IPS-15b (cell line): ENCODE data around the gene HRH2.

ENCODE experiments used
- H3K27me3 ChIP-seq: one replicate; pipeline ENCODE4 v1.6.1; 2013; ENCODE audit warnings: low read length; ENCODE audit not compliant: control insufficient read depth, insufficient read depth
- H3K36me3 ChIP-seq: one replicate; pipeline ENCODE4 v1.6.1; 2013; ENCODE audit warnings: low read length; ENCODE audit not compliant: control insufficient read depth, insufficient read depth
- H3K4me1 ChIP-seq: one replicate; pipeline ENCODE4 v1.6.1; 2013; ENCODE audit warnings: mild to moderate bottlenecking, low read length; ENCODE audit not compliant: control insufficient read depth, insufficient read depth
- H3K4me3 ChIP-seq: one replicate; pipeline ENCODE4 v1.5.1; 2013; ENCODE audit warnings: low read depth, low read length
- H3K9ac ChIP-seq: one replicate; pipeline ENCODE4 v1.6.1; 2013; ENCODE audit warnings: low read depth, mild to moderate bottlenecking, low read length
- H3K9me3 ChIP-seq: one replicate; pipeline ENCODE4 v1.6.1; 2013; ENCODE audit warnings: mild to moderate bottlenecking, low read length; ENCODE audit not compliant: control insufficient read depth, insufficient read depth

Gene HRH2

GRCh38 chr5:175696139-175696854 lies 38.4 kb downstream of the HRH2 start:
- Histone ChIP-seq H3K9me3 (no peaks in the 10 kb centered on the region), H3K27me3 (no peaks in the 10 kb centered on the region), H3K4me3 (no peak overlapping the region), H3K9ac (no peak overlapping the region), H3K36me3 (no peaks in the 10 kb centered on the region), H3K4me1 (no peaks in the 10 kb centered on the region)

GRCh38 chr5:175696855-175697198 lies 39.0 kb downstream of the HRH2 start:
- Histone ChIP-seq H3K9me3 (no peaks in the 10 kb centered on the region), H3K4me3 (no peak overlapping the region), H3K9ac (no peak overlapping the region), H3K36me3 (no peaks in the 10 kb centered on the region), H3K27me3 (no peaks in the 10 kb centered on the region), H3K4me1 (no peaks in the 10 kb centered on the region)

- H3K9me3 ChIP-seq: no peaks in the 10 kb centered on the region
- no peak overlapping the region for H3K4me3 ChIP-seq
- no peaks in the 10 kb centered on the region for H3K36me3 ChIP-seq
- no peak overlapping the region for H3K9ac ChIP-seq
- H3K4me1 ChIP-seq: no peaks in the 10 kb centered on the region
- H3K27me3 ChIP-seq: no peaks in the 10 kb centered on the region
These were observed 40.0 kb downstream of the HRH2 start for GRCh38 chr5:175697846-175698245.

- Histone ChIP-seq H3K4me3 (no peak overlapping the region), H3K9ac (no peak overlapping the region), H3K4me1 (no peaks in the 10 kb centered on the region), H3K36me3 (no peaks in the 10 kb centered on the region), H3K9me3 (no peaks in the 10 kb centered on the region), H3K27me3 (no peaks in the 10 kb centered on the region)
These were observed 40.7 kb downstream of the HRH2 start for GRCh38 chr5:175698401-175699115.

GRCh38 chr5:175700991-175701390 lies 43.1 kb downstream of the HRH2 start:
- H3K9me3 ChIP-seq: no peaks in the 10 kb centered on the region
- no peak overlapping the region for H3K9ac ChIP-seq
- no peaks in the 10 kb centered on the region for H3K27me3 ChIP-seq
- H3K36me3 ChIP-seq: no peaks in the 10 kb centered on the region
- no peaks in the 10 kb centered on the region for H3K4me1 ChIP-seq
- no peak overlapping the region for H3K4me3 ChIP-seq

GRCh38 chr5:175701797-175702196 lies 43.9 kb downstream of the HRH2 start:
- Histone ChIP-seq H3K9me3 (no peaks in the 10 kb centered on the region), H3K4me3 (no peak overlapping the region), H3K9ac (no peak overlapping the region), H3K4me1 (no peaks in the 10 kb centered on the region), H3K27me3 (no peaks in the 10 kb centered on the region), H3K36me3 (no peaks in the 10 kb centered on the region)

GRCh38 chr5:175706499-175706898 lies 48.6 kb downstream of the HRH2 start:
- H3K36me3 ChIP-seq: no peaks in the 10 kb centered on the region
- H3K27me3 ChIP-seq: no peaks in the 10 kb centered on the region
- no peak overlapping the region for H3K4me3 ChIP-seq
- no peaks in the 10 kb centered on the region for H3K4me1 ChIP-seq
- H3K9me3 ChIP-seq: no peaks in the 10 kb centered on the region
- no peak overlapping the region for H3K9ac ChIP-seq

- no peak overlapping the region for H3K4me3 ChIP-seq
- H3K36me3 ChIP-seq: no peaks in the 10 kb centered on the region
- H3K27me3 ChIP-seq: no peaks in the 10 kb centered on the region
- H3K4me1 ChIP-seq: no peaks in the 10 kb centered on the region
- no peaks in the 10 kb centered on the region for H3K9me3 ChIP-seq
- no peak overlapping the region for H3K9ac ChIP-seq
These were observed 50.0 kb downstream of the HRH2 start for GRCh38 chr5:175707751-175708375.

- H3K27me3 ChIP-seq: no peaks in the 10 kb centered on the region
- H3K9ac ChIP-seq: no peak overlapping the region
- no peaks in the 10 kb centered on the region for H3K36me3 ChIP-seq
- no peak overlapping the region for H3K4me3 ChIP-seq
- no peaks in the 10 kb centered on the region for H3K4me1 ChIP-seq
- H3K9me3 ChIP-seq: no peaks in the 10 kb centered on the region
These were observed 51.5 kb downstream of the HRH2 start for GRCh38 chr5:175709276-175709781.

- no peaks in the 10 kb centered on the region for H3K4me1 ChIP-seq
- no peaks in the 10 kb centered on the region for H3K36me3 ChIP-seq
- H3K4me3 ChIP-seq: no peak overlapping the region
- no peaks in the 10 kb centered on the region for H3K9me3 ChIP-seq
- H3K27me3 ChIP-seq: no peaks in the 10 kb centered on the region
- no peak overlapping the region for H3K9ac ChIP-seq
These were observed 52.5 kb downstream of the HRH2 start for GRCh38 chr5:175710326-175710725.

GRCh38 chr5:175711031-175711430 lies 53.2 kb downstream of the HRH2 start:
- Histone ChIP-seq H3K27me3 (no peaks in the 10 kb centered on the region), H3K4me1 (no peaks in the 10 kb centered on the region), H3K36me3 (peaks cover 2% of the 10 kb centered on the region), H3K4me3 (no peak overlapping the region), H3K9me3 (no peaks in the 10 kb centered on the region), H3K9ac (no peak overlapping the region)
